Heart left ventricle (tissue), 13 donors: Measurements from ENCODE around the gene CHCHD6.

ENCODE experiments used
- CTCF ChIP-seq, 12 donors: fragments of 200-600 bp; sonication (generic) in 4 of 12; IDR thresholded peaks; one replicate each; pipeline versions ENCODE4 v1.5.0 to v1.8.0; 2018 to 2022; ENCODE audit warnings: antibody characterized with exemption in 12 of 12, mild to moderate bottlenecking in 5 of 12
- POLR2A ChIP-seq, 2 donors: fragments of 450-650 bp; IDR thresholded peaks; one replicate each; pipeline ENCODE4 v1.6.1; 2017; ENCODE audit warnings: antibody characterized with exemption in 2 of 2, mild to moderate bottlenecking in 2 of 2, moderate library complexity in 2 of 2
- donor health status: ischemic (EF 13 %, LVEDD 7.1; RV severe dilation, severe dysfunction).
- donor health status: DM: no; HTN: yes; CAD: no.
- donor health status: DM: no; HTN: no; CAD: no.
- donor health status: ischemic (EF 25% LVEDD 6.9; RV normal size, moderate dysfunction).
- donor health status: ischemic (EF 25% LVEDD 5.7; RV mildly dilated, moderate dysfunction).
- donor health status: ischemic (EF 35%, LVEDD 5.7; RV mildly dilated, moderate dysfunction).
- donor health status: nonischemic (EF 11% LVEDD 7.7; RV severe dilation, severe dysfunction).
- donor health status: DM: yes; HTN: yes; CAD: no.
- donor health status: PGD.
- donor health status: ischemic (EF 29% LVEDD 5.4; RV normal size, mild dysfunction).
- donor health status: nonischemic (EF 23%, LVEDD 6.1; RV moderate dilation, normal function).

- TF ChIP-seq CTCF (IDR thresholded peaks at IDR 0.05) (no peak), POLR2A (IDR thresholded peaks at IDR 0.05) (no peak)
Observed at GRCh38 chr3:127003175-127003555, 299.1 kb downstream of the CHCHD6 start.
